COLO668 (cell line): ENCODE data around the gene DIAPH1.

ENCODE experiments used
- DNase-seq: peaks from one replicate; lab custom pipeline; 2025; ENCODE audit not compliant: unreplicated experiment; lab: John Stamatoyannopoulos, UW

DIAPH1 gene

GRCh38 chr5:141640051-141640415, 21.2 kb upstream of the DIAPH1 start:
- DNase-seq = no peak

- DNase-seq = no peak
Measured at GRCh38 chr5:141639357-141640050, 20.7 kb upstream of the DIAPH1 start.

GRCh38 chr5:141638771-141639170, 20.0 kb upstream of the DIAPH1 start:
- no peak for DNase-seq

GRCh38 chr5:141637767-141638419, 19.1 kb upstream of the DIAPH1 start:
- peak; percentile 48 for DNase-seq

GRCh38 chr5:141637123-141637766, 18.4 kb upstream of the DIAPH1 start:
- DNase-seq = peak; percentile 63

- peak; percentile 85 for DNase-seq
Measured at GRCh38 chr5:141636413-141637122, 17.8 kb upstream of the DIAPH1 start, which contains the start of the genes HDAC3 and RELL2. TSS of gene HDAC3 (minus strand) at chr5:141636849. CDS start at chr5:141636790, 59 bp downstream. TSS of gene RELL2 (plus strand) at chr5:141636997. CDS start at chr5:141638226, 1,229 bp downstream.

- DNase-seq = no peak
Measured at GRCh38 chr5:141636106-141636412, 17.3 kb upstream of the DIAPH1 start.

GRCh38 chr5:141635646-141636045, 16.8 kb upstream of the DIAPH1 start:
- DNase-seq = no peak

GRCh38 chr5:141634720-141635119, 15.9 kb upstream of the DIAPH1 start:
- no peak for DNase-seq

GRCh38 chr5:141633871-141634561, 15.2 kb upstream of the DIAPH1 start:
- DNase-seq = no peak

GRCh38 chr5:141632650-141633049, 13.8 kb upstream of the DIAPH1 start:
- peak; percentile 3 for DNase-seq

- DNase-seq = no peak
Measured at GRCh38 chr5:141630570-141631140, 11.9 kb upstream of the DIAPH1 start.

GRCh38 chr5:141628175-141628788, 9.5 kb upstream of the DIAPH1 start:
- no peak for DNase-seq

GRCh38 chr5:141623611-141624010, 4.8 kb upstream of the DIAPH1 start:
- DNase-seq = no peak

- no peak for DNase-seq
Measured at GRCh38 chr5:141623186-141623585, 4.4 kb upstream of the DIAPH1 start.

GRCh38 chr5:141618030-141618803, 583 bp downstream of the DIAPH1 start:
- DNase-seq = peak; percentile 41

- no peak for DNase-seq
Measured at GRCh38 chr5:141617682-141618029, 1.1 kb downstream of the DIAPH1 start.

- no peak for DNase-seq
Measured at GRCh38 chr5:141617128-141617527, 1.7 kb downstream of the DIAPH1 start.

- no peak for DNase-seq
Measured at GRCh38 chr5:141615991-141616720, 2.6 kb downstream of the DIAPH1 start.
